Mucosa of descending colon (tissue), 3 donors: ENCODE data around the gene SDSL. TPM values are rescaled to one million over a fixed set of nuclear protein-coding genes. Genes with fewer than 3 reads are reported as not detected.

Experiments used
- ATAC-seq: fragments of 200-7000 bp; cut with Tn5 transposase; one replicate; pipeline ENCODE4 v1.9.1; 2020; ENCODE audit warnings: mild to moderate bottlenecking, moderate library complexity
- DNase-seq, 3 donors: peaks; one replicate each; pipeline ENCODE4 v3.0.0-alpha.2; 2020
- H3K36me3 ChIP-seq: fragments of 200-600 bp; one replicate; pipeline ENCODE4 v1.8.0; 2021; ENCODE audit warnings: low read depth, mild to moderate bottlenecking
- H3K4me1 ChIP-seq: fragments of 200-600 bp; one replicate; pipeline ENCODE4 v1.8.0; 2021; ENCODE audit warnings: low read depth, mild to moderate bottlenecking
- H3K4me3 ChIP-seq: fragments of 200-600 bp; one replicate; pipeline ENCODE4 v1.8.0; 2021; ENCODE audit warnings: mild to moderate bottlenecking
- H3K9me3 ChIP-seq: fragments of 200-600 bp; one replicate; pipeline ENCODE4 v1.8.0; 2021; ENCODE audit warnings: mild to moderate bottlenecking
- CTCF ChIP-seq: fragments of 200-600 bp; IDR thresholded peaks from one replicate; pipeline ENCODE4 v1.8.0; 2022; ENCODE audit warnings: antibody characterized with exemption, mild to moderate bottlenecking
- intact Hi-C, 2 donors: fragments of 100-400 bp; cut with DNase I in 1 of 2; cut with micrococcal nuclease in 1 of 2; formaldehyde crosslinking; loops; one replicate each; pipeline versions ENCODE4 v1.11.0 to v1.11.1; 2022; cut with DNase I, micrococcal nuclease
- total RNA-seq, 3 donors: library from RNA; stranded (reverse); fragmentation: NEBNext Ultra II Directional in 2 of 3; extraction: Animal tissue kit (Norgen Biotek cat#: 25700) in 2 of 3; gene quantifications; one replicate each; pipeline versions ENCODE4 v1.2.1 to v1.2.4, GENCODE V29; 2021 to 2023
- donor health status: DM: no; HTN: no; CAD: no; lungs with moderate emphysema.
- donor health status: DM: no; HTN: no; CAD: no.
- donor health status: DM: no; HTN: yes; CAD: no.

Gene SDSL
- total RNA-seq, 3 donors from 2014 or later, result 9.4 to 24.0 (median 15.7) TPM

- no peak for ATAC-seq
- H3K4me1 ChIP-seq, result peaks cover 21% of the 10 kb centered on the region
- intact Hi-C loops, result no loop called here
Measured at GRCh38 chr12:113465808-113466453, 43.8 kb downstream of the SDSL start.

GRCh38 chr12:113466454-113467141 is 44.4 kb downstream of the SDSL start:
- no peak for ATAC-seq
- peaks cover 21% of the 10 kb centered on the region for H3K4me1 ChIP-seq
- intact Hi-C loops, result no loop called here

More at GRCh38 chr12:113465808-113466453, 43.8 kb downstream of the SDSL start:
- no peak for TF ChIP-seq CTCF
- no peak for DNase-seq
- Histone ChIP-seq H3K9me3 (no peaks in the 10 kb centered on the region), H3K36me3 (no peaks in the 10 kb centered on the region), H3K4me3 (no peak overlapping the region)

GRCh38 chr12:113467142-113467501 is 44.9 kb downstream of the SDSL start:
- Histone ChIP-seq H3K9me3 (no peaks in the 10 kb centered on the region), H3K36me3 (no peaks in the 10 kb centered on the region), H3K4me3 (no peak overlapping the region), H3K4me1 (peaks cover 21% of the 10 kb centered on the region)
- TF ChIP-seq CTCF, result no peak
- DNase-seq (no peak), ATAC-seq (peak; percentile 8)
- intact Hi-C loops, result no loop called here

More at GRCh38 chr12:113466454-113467141, 44.4 kb downstream of the SDSL start:
- no peak for TF ChIP-seq CTCF
- no peak overlapping the region for H3K4me3 ChIP-seq
- no peaks in the 10 kb centered on the region for H3K36me3 ChIP-seq
- no peaks in the 10 kb centered on the region for H3K9me3 ChIP-seq
- DNase-seq, result no peak

- Histone ChIP-seq H3K4me1 (peaks cover 20% of the 10 kb centered on the region), H3K36me3 (no peaks in the 10 kb centered on the region), H3K9me3 (no peaks in the 10 kb centered on the region), H3K4me3 (no peak overlapping the region)
- no peak for TF ChIP-seq CTCF
- DNase-seq (no peak), ATAC-seq (peak; percentile 53)
- intact Hi-C loops, result no loop called here
Measured at GRCh38 chr12:113467502-113468364, 45.6 kb downstream of the SDSL start.

GRCh38 chr12:113468365-113469223 is 46.4 kb downstream of the SDSL start:
- intact Hi-C loops, result no loop called here

More at GRCh38 chr12:113468365-113469223, 46.4 kb downstream of the SDSL start:
- H3K4me1 ChIP-seq, result peaks cover 12% of the 10 kb centered on the region
- TF ChIP-seq CTCF, result no peak
- ATAC-seq, result no peak
- no peak for DNase-seq
- no peak overlapping the region for H3K4me3 ChIP-seq
- H3K9me3 ChIP-seq, result no peaks in the 10 kb centered on the region
- no peaks in the 10 kb centered on the region for H3K36me3 ChIP-seq
